Fibroblast of lung (primary cell): Measurements from ENCODE around the gene GPC6. TPM values are rescaled to one million over a fixed set of nuclear protein-coding genes. Genes with fewer than 3 reads are reported as not detected.

Source experiments
- DNase-seq, 2 donors: peaks; one replicate each; pipeline versions ENCODE4 v3.0.0 to v3.0.0-alpha.2; 2010; ENCODE audit warnings: low read depth in 2 of 2
- H2AFZ ChIP-seq: 2 replicates; pipeline ENCODE4 v1.5.1; 2012; ENCODE audit warnings: low read length, control low read depth, inconsistent platforms
- H3K27ac ChIP-seq: 2 replicates; pipeline ENCODE4 v1.5.1; 2011; ENCODE audit warnings: low read length, control low read depth; ENCODE audit not compliant: insufficient read depth
- H3K27me3 ChIP-seq: 2 replicates; pipeline ENCODE4 v1.5.1; 2011; ENCODE audit warnings: mild to moderate bottlenecking, low read length; ENCODE audit not compliant: control insufficient read depth, insufficient read depth
- H3K36me3 ChIP-seq: 2 replicates; pipeline ENCODE4 v1.5.1; 2011; ENCODE audit warnings: low read length; ENCODE audit not compliant: control insufficient read depth, insufficient read depth
- H3K4me1 ChIP-seq: 2 replicates; pipeline ENCODE4 v1.5.1; 2011; ENCODE audit warnings: low read length; ENCODE audit not compliant: control insufficient read depth, insufficient read depth; ENCODE audit errors: extremely low read depth
- H3K4me2 ChIP-seq: 2 replicates; pipeline ENCODE4 v1.5.1; 2011; ENCODE audit warnings: low read length, control low read depth; ENCODE audit not compliant: insufficient read depth; ENCODE audit errors: extremely low read depth
- H3K4me3 ChIP-seq, 4 experiments: fragments of 200-600 bp in 1 of 4; sonication (generic) in 1 of 4; replicated peaks in 1 of 4; 2 replicates each; pipeline ENCODE4 v1.5.1; 2011 to 2016; ENCODE audit warnings: low read length in 4 of 4, low read depth in 3 of 4, mild to moderate bottlenecking in 3 of 4, control low read depth in 2 of 4, inconsistent platforms in 1 of 4, mixed read lengths in 1 of 4; ENCODE audit not compliant: insufficient read depth in 1 of 4; ENCODE audit errors: control extremely low read depth in 1 of 4
- H3K79me2 ChIP-seq: 2 replicates; pipeline ENCODE4 v1.5.1; 2012; ENCODE audit warnings: mild to moderate bottlenecking, low read length, inconsistent platforms; ENCODE audit not compliant: control insufficient read depth, insufficient read depth
- H3K9ac ChIP-seq: 2 replicates; pipeline ENCODE4 v1.5.1; 2011; ENCODE audit warnings: mild to moderate bottlenecking, low read length, control low read depth; ENCODE audit not compliant: insufficient read depth
- H3K9me3 ChIP-seq: 2 replicates; pipeline ENCODE4 v1.5.1; 2012; ENCODE audit warnings: low read depth, low read length; ENCODE audit not compliant: control insufficient read depth, insufficient read depth
- H4K20me1 ChIP-seq: 2 replicates; pipeline ENCODE4 v1.5.1; 2011; ENCODE audit warnings: low read length; ENCODE audit not compliant: control insufficient read depth, insufficient read depth; ENCODE audit errors: extremely low read depth
- EZH2 ChIP-seq: IDR thresholded peaks from 2 replicates; pipeline ENCODE4 v1.5.1; 2012; ENCODE audit warnings: low read length, control low read depth, mild to moderate bottlenecking; ENCODE audit errors: missing control alignments
- polyA plus RNA-seq, 2 donors: library from polyadenylated mRNA; depleted of rRNA in 1 of 2; stranded (reverse) in 1 of 2; unstranded in 1 of 2; fragments of >200 nt; gene quantifications; 2 replicates each; pipeline ENCODE4 v1.2.1, GENCODE V29; 2011 to 2012; ENCODE audit warnings: missing spikeins in 1 of 2
- total RNA-seq: library from RNA; depleted of rRNA; stranded (reverse); fragments of >200 nt; gene quantifications from 2 replicates; pipeline ENCODE4 v1.2.1, GENCODE V29; 2014
- TF ChIP-seq, protein P1 (sequence below), 2 donors: IDR thresholded peaks in 1 of 2; conservative IDR thresholded peaks in 1 of 2; 1 replicate in 1 of 2; 2 replicates in 1 of 2; pipeline ENCODE4 v1.5.1; 2011 to 2012; ENCODE audit warnings: low read length in 2 of 2, control low read depth in 1 of 2, inconsistent platforms in 1 of 2, low read depth in 1 of 2, mild to moderate bottlenecking in 1 of 2

The GPC6 gene
- total and polyA plus RNA-seq, 2 donors (not counting 1 experiment from before 2014, with no cell fraction given): 11.2 to 33.7 TPM

DNA sequence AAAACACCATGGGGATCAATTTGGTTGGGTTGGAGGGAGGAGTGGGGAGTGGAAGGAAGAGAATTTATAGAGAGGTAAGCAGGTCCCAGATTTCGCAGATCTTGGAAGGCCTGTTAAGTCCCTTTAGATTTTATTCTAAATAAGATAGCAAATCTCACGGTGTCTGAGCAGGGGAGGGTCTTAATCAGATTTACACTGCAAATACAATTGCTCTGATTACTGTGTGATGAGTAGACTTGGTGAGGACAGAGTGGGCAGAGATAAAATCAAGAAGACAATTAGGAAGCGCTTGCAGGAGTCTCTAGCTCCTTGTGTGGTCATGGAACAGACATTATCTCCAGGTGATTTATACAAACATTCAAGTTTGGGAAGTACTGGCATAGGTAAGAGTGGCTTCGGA is 126.0 kb downstream of the GPC6 start:
- Histone ChIP-seq H3K4me1 (no peaks in the 10 kb centered on the region), H3K9ac (no peak overlapping the region), H2AFZ (no peak overlapping the region), H3K4me2 (no peak overlapping the region), H3K4me3 (no peak overlapping the region), H3K27me3 (no peaks in the 10 kb centered on the region), H3K9me3 (no peaks in the 10 kb centered on the region), H4K20me1 (no peaks in the 10 kb centered on the region), H3K27ac (no peak overlapping the region), H3K79me2 (no peaks in the 10 kb centered on the region), H3K36me3 (no peaks in the 10 kb centered on the region)
- no peak for TF ChIP-seq EZH2
- TF ChIP-seq, protein P1, sequence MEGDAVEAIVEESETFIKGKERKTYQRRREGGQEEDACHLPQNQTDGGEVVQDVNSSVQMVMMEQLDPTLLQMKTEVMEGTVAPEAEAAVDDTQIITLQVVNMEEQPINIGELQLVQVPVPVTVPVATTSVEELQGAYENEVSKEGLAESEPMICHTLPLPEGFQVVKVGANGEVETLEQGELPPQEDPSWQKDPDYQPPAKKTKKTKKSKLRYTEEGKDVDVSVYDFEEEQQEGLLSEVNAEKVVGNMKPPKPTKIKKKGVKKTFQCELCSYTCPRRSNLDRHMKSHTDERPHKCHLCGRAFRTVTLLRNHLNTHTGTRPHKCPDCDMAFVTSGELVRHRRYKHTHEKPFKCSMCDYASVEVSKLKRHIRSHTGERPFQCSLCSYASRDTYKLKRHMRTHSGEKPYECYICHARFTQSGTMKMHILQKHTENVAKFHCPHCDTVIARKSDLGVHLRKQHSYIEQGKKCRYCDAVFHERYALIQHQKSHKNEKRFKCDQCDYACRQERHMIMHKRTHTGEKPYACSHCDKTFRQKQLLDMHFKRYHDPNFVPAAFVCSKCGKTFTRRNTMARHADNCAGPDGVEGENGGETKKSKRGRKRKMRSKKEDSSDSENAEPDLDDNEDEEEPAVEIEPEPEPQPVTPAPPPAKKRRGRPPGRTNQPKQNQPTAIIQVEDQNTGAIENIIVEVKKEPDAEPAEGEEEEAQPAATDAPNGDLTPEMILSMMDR (conservative IDR thresholded peaks at IDR 0.05 in 1 of 2, IDR thresholded peaks at IDR 0.05 in 1 of 2; ENCODE audit: low read depth in 1 of 2, low read length in 2 of 2): no peak
- DNase-seq: no peak

- H3K36me3 ChIP-seq: no peaks in the 10 kb centered on the region
- no peak overlapping the region for H3K27ac ChIP-seq
- no peak overlapping the region for H3K4me2 ChIP-seq
- TF ChIP-seq, protein P1 (conservative IDR thresholded peaks at IDR 0.05 in 1 of 2, IDR thresholded peaks at IDR 0.05 in 1 of 2; ENCODE audit: low read depth in 1 of 2, low read length in 2 of 2): no peak
- TF ChIP-seq EZH2: no peak
- H3K9me3 ChIP-seq: no peaks in the 10 kb centered on the region
- no peaks in the 10 kb centered on the region for H4K20me1 ChIP-seq
- no peak overlapping the region for H3K4me3 ChIP-seq
- no peak overlapping the region for H3K9ac ChIP-seq
- no peaks in the 10 kb centered on the region for H3K79me2 ChIP-seq
- H3K27me3 ChIP-seq: no peaks in the 10 kb centered on the region
- H3K4me1 ChIP-seq: no peaks in the 10 kb centered on the region
- no peak for DNase-seq
- no peak overlapping the region for H2AFZ ChIP-seq
These were observed 128.5 kb downstream of the GPC6 start for GRCh38 chr13:93355094-93355493.

DNA sequence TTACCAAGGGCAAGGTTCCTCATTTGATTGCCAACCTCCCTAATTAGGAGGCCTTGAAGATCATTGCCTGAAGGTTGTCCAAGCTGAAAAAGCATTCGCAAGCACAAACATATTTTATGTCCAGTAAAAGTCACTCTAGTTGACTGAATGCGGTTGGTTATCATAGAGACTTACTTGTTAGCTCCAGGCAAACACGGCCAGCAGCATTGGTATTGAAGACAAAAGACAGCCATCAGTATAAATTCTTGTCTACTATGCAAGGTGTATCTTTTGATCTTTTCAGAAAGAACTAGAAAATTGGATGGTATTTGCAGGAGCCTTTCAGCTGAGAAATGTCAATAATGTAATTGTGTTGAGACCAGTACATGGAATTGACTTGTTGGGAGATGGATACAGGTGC is 129.9 kb downstream of the GPC6 start:
- Histone ChIP-seq H3K79me2 (no peaks in the 10 kb centered on the region), H3K27ac (no peak overlapping the region), H3K36me3 (no peaks in the 10 kb centered on the region), H3K9ac (no peak overlapping the region), H3K4me1 (no peaks in the 10 kb centered on the region), H3K9me3 (no peaks in the 10 kb centered on the region), H3K27me3 (no peaks in the 10 kb centered on the region), H3K4me2 (no peak overlapping the region), H3K4me3 (no peak overlapping the region), H4K20me1 (no peaks in the 10 kb centered on the region), H2AFZ (no peak overlapping the region)
- no peak for DNase-seq
- TF ChIP-seq EZH2: no peak
- TF ChIP-seq, protein P1 (conservative IDR thresholded peaks at IDR 0.05 in 1 of 2, IDR thresholded peaks at IDR 0.05 in 1 of 2; ENCODE audit: low read depth in 1 of 2, low read length in 2 of 2): no peak
